ENCODE measurements around the gene HDAC9.

DNA sequence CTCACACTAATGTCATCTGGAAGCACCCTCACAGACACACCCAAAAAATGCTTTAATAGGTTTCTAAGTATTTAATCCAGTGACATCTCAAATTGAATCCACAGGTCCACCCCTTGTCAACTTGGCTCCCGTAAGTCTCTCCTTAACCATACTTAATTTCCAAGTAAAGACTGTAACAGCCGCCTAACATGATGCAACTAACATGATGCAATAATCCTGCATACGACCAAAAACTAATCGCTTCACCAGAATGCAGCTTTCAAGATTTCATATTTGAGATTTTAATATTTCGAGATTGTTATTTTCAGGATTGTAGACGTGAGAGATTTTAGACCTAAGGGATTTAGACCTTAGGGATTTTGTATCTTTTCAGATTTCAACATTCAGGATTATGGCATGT is 3.7 kb upstream of the HDAC9 start:
- TF ChIP-seq POLR2A (IDR thresholded peaks at IDR 0.05; ENCODE audit: low read length) (no peak), GATA1 (IDR thresholded peaks at IDR 0.05; ENCODE audit: low read depth, low read length) (no peak)

Data from erythroblast (primary cell).